ENCODE results near the gene DISC1. TPM values are rescaled to one million over a fixed set of nuclear protein-coding genes. Genes with fewer than 3 reads are reported as not detected.

Gene DISC1
- polyA plus RNA-seq, 1 donor from 2014 or later = 0.84 TPM

DNA sequence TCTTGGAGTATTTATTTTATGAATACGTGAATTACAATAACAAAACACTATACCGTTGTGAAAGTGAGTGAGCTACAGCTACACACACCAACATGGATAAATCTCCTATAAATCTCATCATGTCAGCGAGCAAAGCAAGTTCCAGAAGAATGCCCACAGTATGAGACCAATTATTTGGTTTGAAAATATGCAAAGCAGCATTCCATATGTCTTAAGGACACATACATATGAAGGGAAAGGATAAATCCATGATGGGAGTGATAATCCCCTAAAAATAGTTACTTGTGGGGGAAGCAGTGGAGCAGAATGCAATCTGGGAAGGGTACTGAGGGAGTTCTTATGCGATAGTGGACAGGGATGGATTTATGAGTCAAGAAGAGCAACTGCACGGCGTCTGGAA is 261.3 kb downstream of the DISC1 start:
- Histone ChIP-seq H3F3A (ENCODE audit: insufficient read depth, low read length, poor library complexity, severe bottlenecking) (no peaks in the 10 kb centered on the region), H2AFZ (ENCODE audit: low read depth, low read length) (no peak overlapping the region), H3K79me2 (replicated peaks; ENCODE audit: insufficient read depth, low read length) (no peaks in the 10 kb centered on the region), H3K9me3 (ENCODE audit: low read length) (no peaks in the 10 kb centered on the region), H3K27ac (ENCODE audit: low read length) (no peak overlapping the region), H3K27me3 (ENCODE audit: insufficient read depth, low read depth, low read length) (no peaks in the 10 kb centered on the region), H3K4me3 (ENCODE audit: low read length) (no peak overlapping the region), H3K4me2 (ENCODE audit: low read length) (no peak overlapping the region), H3K9ac (ENCODE audit: low read length) (no peak overlapping the region), H4K20me1 (ENCODE audit: insufficient read depth) (no peaks in the 10 kb centered on the region), H3K9me2 (ENCODE audit: insufficient read depth, low read length) (no peaks in the 10 kb centered on the region), H3K36me3 (ENCODE audit: insufficient read depth, low read length) (no peaks in the 10 kb centered on the region)
- TF ChIP-seq TAF1 (IDR thresholded peaks at IDR 0.05; ENCODE audit: low read depth) (no peak), EP300 (conservative IDR thresholded peaks at IDR 0.05; ENCODE audit: poor library complexity, severe bottlenecking) (no peak), REST (IDR thresholded peaks at IDR 0.05; ENCODE audit: borderline replicate concordance) (no peak), MXI1 (conservative IDR thresholded peaks at IDR 0.05; ENCODE audit: poor library complexity, severe bottlenecking) (no peak), CTCF (IDR thresholded peaks at IDR 0.05; ENCODE audit: poor library complexity, severe bottlenecking) (no peak), SMC3 (conservative IDR thresholded peaks at IDR 0.05; ENCODE audit: poor library complexity) (no peak), EZH2 (IDR thresholded peaks at IDR 0.05; ENCODE audit: borderline replicate concordance, insufficient read depth, low read length, poor library complexity, severe bottlenecking) (no peak), RAD21 (conservative IDR thresholded peaks at IDR 0.05) (no peak), POLR2AphosphoS5 (IDR thresholded peaks at IDR 0.05) (no peak)

DNA sequence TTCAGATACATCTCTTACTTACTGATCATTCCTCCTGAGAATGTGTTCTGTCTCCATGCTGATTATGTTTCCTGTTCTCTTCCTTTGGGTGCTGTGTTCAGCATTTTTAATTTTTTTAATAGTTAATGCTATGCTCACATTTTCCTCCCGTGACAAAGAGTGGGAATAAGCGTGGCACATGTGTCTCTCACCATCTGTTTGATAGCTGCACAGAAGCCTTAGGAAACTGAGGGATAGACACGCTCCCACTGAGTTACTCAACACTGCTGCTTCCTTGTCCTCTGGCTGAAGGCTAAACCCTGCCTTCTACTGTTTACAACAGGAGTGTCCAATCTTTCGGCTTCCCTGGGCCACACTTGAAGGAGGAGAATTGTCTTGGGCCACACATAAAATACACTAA is 264.2 kb downstream of the DISC1 start:
- TF ChIP-seq REST (IDR thresholded peaks at IDR 0.05; ENCODE audit: borderline replicate concordance) (no peak), TAF1 (IDR thresholded peaks at IDR 0.05; ENCODE audit: low read depth) (no peak), MXI1 (conservative IDR thresholded peaks at IDR 0.05; ENCODE audit: poor library complexity, severe bottlenecking) (no peak)
- no peaks in the 10 kb centered on the region for H3K79me2 ChIP-seq (replicated peaks; ENCODE audit: insufficient read depth, low read length)
- H2AFZ ChIP-seq (ENCODE audit: low read depth, low read length) = no peak overlapping the region
- no peaks in the 10 kb centered on the region for H4K20me1 ChIP-seq (ENCODE audit: insufficient read depth)
- no peaks in the 10 kb centered on the region for H3F3A ChIP-seq (ENCODE audit: insufficient read depth, low read length, poor library complexity, severe bottlenecking)
- no peaks in the 10 kb centered on the region for H3K36me3 ChIP-seq (ENCODE audit: insufficient read depth, low read length)
- H3K4me2 ChIP-seq (ENCODE audit: low read length) = no peak overlapping the region
- no peak overlapping the region for H3K4me3 ChIP-seq (ENCODE audit: low read length)
- no peaks in the 10 kb centered on the region for H3K9me3 ChIP-seq (ENCODE audit: low read length)
- no peak overlapping the region for H3K27ac ChIP-seq (ENCODE audit: low read length)
- H3K9ac ChIP-seq (ENCODE audit: low read length) = no peak overlapping the region
- H3K9me2 ChIP-seq (ENCODE audit: insufficient read depth, low read length) = no peaks in the 10 kb centered on the region
- no peaks in the 10 kb centered on the region for H3K27me3 ChIP-seq (ENCODE audit: insufficient read depth, low read depth, low read length)

Data from neural cell (in vitro differentiated cells).